ENCODE data around the gene NCAM1. TPM values are rescaled to one million over a fixed set of nuclear protein-coding genes. Genes with fewer than 3 reads are reported as not detected.
"Not testable (repeated sequence)": the region's sequence is repeated elsewhere in the genome, so short reads cannot be mapped to it uniquely, and the experiment has no call there.

Gene NCAM1
- total and polyA plus RNA-seq, 2 of the 13 experiments (the other 11 are each of a cell fraction or from before 2014, with no cell fraction given): 0.05 TPM; not detected in 1

DNA sequence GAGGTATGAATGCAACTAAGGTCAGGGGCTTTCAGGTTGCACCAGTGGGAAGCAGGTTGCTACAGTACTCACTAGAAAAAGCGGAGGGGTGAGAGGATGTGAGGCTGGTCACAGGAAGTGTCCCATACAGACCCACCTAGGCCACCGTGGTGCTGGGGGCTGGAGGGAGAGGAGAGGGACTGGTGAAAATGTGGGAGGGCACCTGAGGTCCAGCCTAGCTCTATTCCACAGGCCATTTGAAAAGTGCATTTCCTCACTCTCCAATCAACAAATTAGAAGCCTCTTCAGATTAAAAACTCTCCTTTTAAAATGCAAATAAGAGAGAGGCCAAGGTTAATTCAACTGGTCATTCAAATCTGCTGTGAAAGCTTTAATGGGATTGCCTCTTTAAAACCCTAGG is 38.6 kb upstream of the NCAM1 start:
- intact Hi-C loops (cut with micrococcal nuclease; ENCODE audit: unreplicated experiment): no loop called here
- H3K79me2 ChIP-seq (ENCODE audit: insufficient read depth, low read length): no peaks in the 10 kb centered on the region

GRCh38 chr11:112924836-112925235 is 36.4 kb upstream of the NCAM1 start:
- H3K9me3 ChIP-seq (ENCODE audit: low read length); H3K4me2 ChIP-seq (ENCODE audit: low read depth, low read length); H2AFZ ChIP-seq (ENCODE audit: low read length); H3K27ac ChIP-seq (ENCODE audit: extremely low read length, insufficient read depth, low read length); DNase-seq (ENCODE audit: low spot score); intact Hi-C loops (cut with micrococcal nuclease; ENCODE audit: unreplicated experiment); H3K36me3 ChIP-seq (replicated peaks in 1 of 2; ENCODE audit: control insufficient read depth in 1 of 2, insufficient read depth in 2 of 2, low read length in 2 of 2); H4K20me1 ChIP-seq (ENCODE audit: insufficient read depth, low read length); POLR2A ChIA-PET; ATAC-seq; H3K4me3 ChIP-seq (replicated peaks in 1 of 3; ENCODE audit: insufficient read depth in 1 of 3, low read depth in 2 of 3, low read length in 3 of 3); H3K9ac ChIP-seq (ENCODE audit: insufficient read depth, low read depth, low read length); H3K79me2 ChIP-seq (ENCODE audit: insufficient read depth, low read length); CTCF ChIA-PET (ENCODE audit: low intra/inter-chr PET ratio, low total read pairs); BruUV-seq (replicated peaks); H3K27me3 ChIP-seq (ENCODE audit: control insufficient read depth in 1 of 2, insufficient read depth in 2 of 2, low read length in 2 of 2); H3K4me1 ChIP-seq (ENCODE audit: insufficient read depth, low read length); in situ Hi-C loops (cut with HindIII; ENCODE audit: extremely low pct_ligation_motif_present, low pct_unique_long_range_greater_than_20kb); FAIRE-seq: not testable (repeated sequence)
- 39% methylated on average over 6 of the region's 6 CpGs for WGBS (ENCODE audit: low lambda C conversion rate)

More for the DNA sequence above, 38.6 kb upstream of the NCAM1 start:
- DNase-seq (ENCODE audit: low spot score) (no peak), ATAC-seq (no peak), FAIRE-seq (no peak)
- no peaks in the 10 kb centered on the region for H4K20me1 ChIP-seq (ENCODE audit: insufficient read depth, low read length)
- H3K9me3 ChIP-seq (ENCODE audit: low read length): no peaks in the 10 kb centered on the region
- POLR2A ChIA-PET: no interaction called here
- no peak overlapping the region for H3K4me3 ChIP-seq (replicated peaks in 1 of 3; ENCODE audit: insufficient read depth in 1 of 3, low read depth in 2 of 3, low read length in 3 of 3)
- no TSS peak for BruUV-seq (replicated peaks)
- WGBS (ENCODE audit: low lambda C conversion rate): 0% methylated on average over 2 of the region's 2 CpGs
- H3K36me3 ChIP-seq (replicated peaks in 1 of 2; ENCODE audit: control insufficient read depth in 1 of 2, insufficient read depth in 2 of 2, low read length in 2 of 2): no peaks in the 10 kb centered on the region
- no peaks in the 10 kb centered on the region for H3K4me1 ChIP-seq (ENCODE audit: insufficient read depth, low read length)
- CTCF ChIA-PET (ENCODE audit: low intra/inter-chr PET ratio, low total read pairs): no interaction called here
- TF ChIP-seq, protein P1, sequence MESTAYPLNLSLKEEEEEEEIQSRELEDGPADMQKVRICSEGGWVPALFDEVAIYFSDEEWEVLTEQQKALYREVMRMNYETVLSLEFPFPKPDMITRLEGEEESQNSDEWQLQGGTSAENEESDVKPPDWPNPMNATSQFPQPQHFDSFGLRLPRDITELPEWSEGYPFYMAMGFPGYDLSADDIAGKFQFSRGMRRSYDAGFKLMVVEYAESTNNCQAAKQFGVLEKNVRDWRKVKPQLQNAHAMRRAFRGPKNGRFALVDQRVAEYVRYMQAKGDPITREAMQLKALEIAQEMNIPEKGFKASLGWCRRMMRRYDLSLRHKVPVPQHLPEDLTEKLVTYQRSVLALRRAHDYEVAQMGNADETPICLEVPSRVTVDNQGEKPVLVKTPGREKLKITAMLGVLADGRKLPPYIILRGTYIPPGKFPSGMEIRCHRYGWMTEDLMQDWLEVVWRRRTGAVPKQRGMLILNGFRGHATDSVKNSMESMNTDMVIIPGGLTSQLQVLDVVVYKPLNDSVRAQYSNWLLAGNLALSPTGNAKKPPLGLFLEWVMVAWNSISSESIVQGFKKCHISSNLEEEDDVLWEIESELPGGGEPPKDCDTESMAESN (CRISPR knock-in tag; conservative IDR thresholded peaks at IDR 0.05): no peak
- no peak for TF ChIP-seq AGO1 (IDR thresholded peaks at IDR 0.05; ENCODE audit: low read depth, low read length, poor library complexity, severe bottlenecking)
- H3K27ac ChIP-seq (ENCODE audit: extremely low read length, insufficient read depth, low read length): no peak overlapping the region
- no peak overlapping the region for H2AFZ ChIP-seq (ENCODE audit: low read length)
- H3K4me2 ChIP-seq (ENCODE audit: low read depth, low read length): no peak overlapping the region
- in situ Hi-C loops (cut with HindIII; ENCODE audit: extremely low pct_ligation_motif_present, low pct_unique_long_range_greater_than_20kb): no loop called here
- H3K27me3 ChIP-seq (ENCODE audit: control insufficient read depth in 1 of 2, insufficient read depth in 2 of 2, low read length in 2 of 2): no peaks in the 10 kb centered on the region; a peak in 3 of 5 replicates
- no peak overlapping the region for H3K9ac ChIP-seq (ENCODE audit: insufficient read depth, low read depth, low read length)
